ENCODE data around the gene TCTN3. TPM values are rescaled to one million over a fixed set of nuclear protein-coding genes. Genes with fewer than 3 reads are reported as not detected.
"Not testable (repeated sequence)": the region's sequence is repeated elsewhere in the genome, so short reads cannot be mapped to it uniquely, and the experiment has no call there.

TCTN3 gene
- total and polyA plus RNA-seq, 2 donors (not counting 3 experiments of a cell fraction or from before 2014, with no cell fraction given): 40.4 to 52.6 TPM

- Histone ChIP-seq H3K4me2 (ENCODE audit: insufficient read depth, low read length) (no peak overlapping the region), H2AFZ (ENCODE audit: low read depth, low read length) (no peak overlapping the region), H3K9me3 (replicated peaks; ENCODE audit: control insufficient read depth, insufficient read depth, low read length) (no peaks in the 10 kb centered on the region), H4K20me1 (replicated peaks; ENCODE audit: control insufficient read depth, extremely low read depth, insufficient read depth, low read length) (no peaks in the 10 kb centered on the region), H3K27me3 (ENCODE audit: control insufficient read depth in 2 of 2, insufficient read depth in 2 of 2, low read length in 2 of 2) (no peaks in the 10 kb centered on the region), H3K4me3 (replicated peaks in 1 of 3; ENCODE audit: insufficient read depth in 1 of 3, low read depth in 1 of 3, low read length in 3 of 3) (no peak overlapping the region), H3K9me1 (replicated peaks; ENCODE audit: control insufficient read depth, extremely low read depth, insufficient read depth, low read length) (no peaks in the 10 kb centered on the region), H3K36me3 (ENCODE audit: control insufficient read depth in 2 of 2, extremely low read depth in 1 of 2, insufficient read depth in 2 of 2, low read length in 2 of 2) (peaks cover 0 to 2% of the 10 kb centered on the region in 2 experiments), H3K79me2 (ENCODE audit: control insufficient read depth, insufficient read depth, low read length) (no peaks in the 10 kb centered on the region), H3K4me1 (ENCODE audit: control insufficient read depth, extremely low read depth, insufficient read depth, low read length) (no peaks in the 10 kb centered on the region), H3K27ac (ENCODE audit: insufficient read depth, low read depth, low read length) (no peak overlapping the region), H3K9ac (replicated peaks; ENCODE audit: extremely low read depth, insufficient read depth, low read length) (no peak overlapping the region)
- no peak for DNase-seq (ENCODE audit: low read depth, low spot score)
- BruUV-seq (replicated peaks): no TSS peak
- ChIA-PET POLR2A (no interaction called here), CTCF (interaction anchor here (0.7 to 0.9 kb wide), 2 partner anchors 18 to 19 kb away, joined by 3 read pairs; partner anchors contain the start of gene TCTN3)
- dilution Hi-C loops (cut with MboI; ENCODE audit: extremely low pct_ligation_motif_present, low sequenced_read_pairs): no loop called here
- TF ChIP-seq, protein P1, sequence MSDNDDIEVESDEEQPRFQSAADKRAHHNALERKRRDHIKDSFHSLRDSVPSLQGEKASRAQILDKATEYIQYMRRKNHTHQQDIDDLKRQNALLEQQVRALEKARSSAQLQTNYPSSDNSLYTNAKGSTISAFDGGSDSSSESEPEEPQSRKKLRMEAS (IDR thresholded peaks at IDR 0.05; ENCODE audit: insufficient read depth, insufficient read length): no peak
- TF ChIP-seq JUN (IDR thresholded peaks at IDR 0.05; ENCODE audit: borderline replicate concordance, insufficient read depth, insufficient read length, low read depth) (no peak), FOS (IDR thresholded peaks at IDR 0.05; ENCODE audit: borderline replicate concordance, insufficient read depth, low read length) (no peak), POLR2AphosphoS5 (IDR thresholded peaks at IDR 0.05; ENCODE audit: insufficient read depth, low read depth, low read length) (no peak), EZH2 (IDR thresholded peaks at IDR 0.05; ENCODE audit: borderline replicate concordance, low read depth, low read length, severe bottlenecking) (no peak)
- no peak for FAIRE-seq
- intact Hi-C loops (cut with micrococcal nuclease): no loop called here
Observed at GRCh38 chr10:95674643-95675042, 19.1 kb downstream of the TCTN3 start.

- H3K27ac ChIP-seq (ENCODE audit: insufficient read depth, low read depth, low read length); BruUV-seq (replicated peaks): not testable (repeated sequence)
Observed at GRCh38 chr10:95672641-95673040, 21.1 kb downstream of the TCTN3 start.

More at GRCh38 chr10:95672641-95673040, 21.1 kb downstream of the TCTN3 start:
- H3K79me2 ChIP-seq (ENCODE audit: control insufficient read depth, insufficient read depth, low read length); H2AFZ ChIP-seq (ENCODE audit: low read depth, low read length); H3K27me3 ChIP-seq (ENCODE audit: control insufficient read depth in 2 of 2, insufficient read depth in 2 of 2, low read length in 2 of 2); H3K9ac ChIP-seq (replicated peaks; ENCODE audit: extremely low read depth, insufficient read depth, low read length); H3K9me3 ChIP-seq (replicated peaks; ENCODE audit: control insufficient read depth, insufficient read depth, low read length); H3K4me1 ChIP-seq (ENCODE audit: control insufficient read depth, extremely low read depth, insufficient read depth, low read length); dilution Hi-C loops (cut with MboI; ENCODE audit: extremely low pct_ligation_motif_present, low sequenced_read_pairs); POLR2A ChIA-PET; H3K9me1 ChIP-seq (replicated peaks; ENCODE audit: control insufficient read depth, extremely low read depth, insufficient read depth, low read length); DNase-seq (ENCODE audit: low read depth, low spot score); intact Hi-C loops (cut with micrococcal nuclease); FAIRE-seq; H3K4me3 ChIP-seq (replicated peaks in 1 of 3; ENCODE audit: insufficient read depth in 1 of 3, low read depth in 1 of 3, low read length in 3 of 3); H4K20me1 ChIP-seq (replicated peaks; ENCODE audit: control insufficient read depth, extremely low read depth, insufficient read depth, low read length); H3K36me3 ChIP-seq (ENCODE audit: control insufficient read depth in 2 of 2, extremely low read depth in 1 of 2, insufficient read depth in 2 of 2, low read length in 2 of 2); H3K4me2 ChIP-seq (ENCODE audit: insufficient read depth, low read length): not testable (repeated sequence)
- CTCF ChIA-PET: interaction anchor here (1.2 kb wide), 1 partner anchor 21 kb away, joined by 3 read pairs; the partner anchor contains the start of gene TCTN3
